GM12865 (cell line): Measurements from ENCODE around the gene SLCO1B3.
"Not testable (repeated sequence)": the region's sequence is repeated elsewhere in the genome, so short reads cannot be mapped to it uniquely, and the experiment has no call there.

ENCODE experiments used
- DNase-seq: peaks from one replicate; pipeline ENCODE4 v3.0.0; 2010; ENCODE audit warnings: low read depth
- H3K4me3 ChIP-seq: 2 replicates; pipeline ENCODE4 v1.5.1; 2011; ENCODE audit warnings: mild to moderate bottlenecking, low read depth, low read length, control low read depth
- TF ChIP-seq, protein P1 (sequence below): IDR thresholded peaks from 2 replicates; pipeline ENCODE4 v1.5.1; 2011; ENCODE audit warnings: low read length, control low read depth, low read depth, inconsistent platforms; ENCODE audit not compliant: insufficient read depth; ENCODE audit errors: missing control alignments

Gene SLCO1B3, protein sequence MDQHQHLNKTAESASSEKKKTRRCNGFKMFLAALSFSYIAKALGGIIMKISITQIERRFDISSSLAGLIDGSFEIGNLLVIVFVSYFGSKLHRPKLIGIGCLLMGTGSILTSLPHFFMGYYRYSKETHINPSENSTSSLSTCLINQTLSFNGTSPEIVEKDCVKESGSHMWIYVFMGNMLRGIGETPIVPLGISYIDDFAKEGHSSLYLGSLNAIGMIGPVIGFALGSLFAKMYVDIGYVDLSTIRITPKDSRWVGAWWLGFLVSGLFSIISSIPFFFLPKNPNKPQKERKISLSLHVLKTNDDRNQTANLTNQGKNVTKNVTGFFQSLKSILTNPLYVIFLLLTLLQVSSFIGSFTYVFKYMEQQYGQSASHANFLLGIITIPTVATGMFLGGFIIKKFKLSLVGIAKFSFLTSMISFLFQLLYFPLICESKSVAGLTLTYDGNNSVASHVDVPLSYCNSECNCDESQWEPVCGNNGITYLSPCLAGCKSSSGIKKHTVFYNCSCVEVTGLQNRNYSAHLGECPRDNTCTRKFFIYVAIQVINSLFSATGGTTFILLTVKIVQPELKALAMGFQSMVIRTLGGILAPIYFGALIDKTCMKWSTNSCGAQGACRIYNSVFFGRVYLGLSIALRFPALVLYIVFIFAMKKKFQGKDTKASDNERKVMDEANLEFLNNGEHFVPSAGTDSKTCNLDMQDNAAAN

DNA sequence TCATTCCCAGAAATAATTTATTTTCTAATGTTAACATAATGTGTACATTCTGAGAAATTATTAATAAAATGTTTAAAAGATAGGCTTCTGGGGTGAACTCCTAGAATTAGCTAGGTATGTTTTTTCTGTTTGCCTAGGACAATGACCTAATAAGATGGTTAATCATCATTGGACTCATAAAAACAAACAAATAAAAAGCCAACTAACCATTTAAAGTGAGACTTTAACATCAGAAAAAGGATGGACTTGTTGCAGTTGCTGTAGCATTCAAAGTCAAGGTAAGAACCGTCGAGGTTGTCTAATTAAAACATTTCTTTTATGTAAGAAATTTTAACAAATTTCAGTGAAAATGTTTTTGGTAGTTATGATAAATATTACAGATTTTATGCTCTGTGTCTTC, at the start of gene SLCO1B3:
SLCO1B3 (plus strand) TSS at position 219 of the 400 bp plus-strand sequence. CDS start 5,034 bp downstream, outside the sequence.
- H3K4me3 ChIP-seq = no peak within 1 kb of the TSS
- TF ChIP-seq, protein P1, sequence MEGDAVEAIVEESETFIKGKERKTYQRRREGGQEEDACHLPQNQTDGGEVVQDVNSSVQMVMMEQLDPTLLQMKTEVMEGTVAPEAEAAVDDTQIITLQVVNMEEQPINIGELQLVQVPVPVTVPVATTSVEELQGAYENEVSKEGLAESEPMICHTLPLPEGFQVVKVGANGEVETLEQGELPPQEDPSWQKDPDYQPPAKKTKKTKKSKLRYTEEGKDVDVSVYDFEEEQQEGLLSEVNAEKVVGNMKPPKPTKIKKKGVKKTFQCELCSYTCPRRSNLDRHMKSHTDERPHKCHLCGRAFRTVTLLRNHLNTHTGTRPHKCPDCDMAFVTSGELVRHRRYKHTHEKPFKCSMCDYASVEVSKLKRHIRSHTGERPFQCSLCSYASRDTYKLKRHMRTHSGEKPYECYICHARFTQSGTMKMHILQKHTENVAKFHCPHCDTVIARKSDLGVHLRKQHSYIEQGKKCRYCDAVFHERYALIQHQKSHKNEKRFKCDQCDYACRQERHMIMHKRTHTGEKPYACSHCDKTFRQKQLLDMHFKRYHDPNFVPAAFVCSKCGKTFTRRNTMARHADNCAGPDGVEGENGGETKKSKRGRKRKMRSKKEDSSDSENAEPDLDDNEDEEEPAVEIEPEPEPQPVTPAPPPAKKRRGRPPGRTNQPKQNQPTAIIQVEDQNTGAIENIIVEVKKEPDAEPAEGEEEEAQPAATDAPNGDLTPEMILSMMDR = no peak
- DNase-seq = no peak

DNA sequence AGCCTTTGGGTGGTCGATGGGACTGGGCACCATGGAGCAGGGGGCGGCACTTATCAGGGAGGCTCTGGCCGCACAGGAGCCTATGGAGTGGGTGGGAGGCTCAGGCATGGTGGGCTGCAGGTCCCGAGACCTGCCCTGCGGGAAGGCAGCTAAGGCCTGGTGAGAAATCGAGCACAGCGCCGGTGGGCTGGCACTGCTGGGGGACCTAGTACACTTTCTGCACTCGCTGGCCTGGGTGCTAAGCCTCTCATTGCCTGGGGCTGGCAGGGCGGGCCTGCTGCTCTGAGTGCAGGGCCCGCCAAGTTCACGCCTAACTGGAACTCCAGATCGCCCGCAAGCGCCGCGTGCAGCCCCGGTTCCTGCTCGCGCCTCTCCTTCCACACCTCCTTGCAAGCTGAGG, 33.1 kb upstream of the SLCO1B3 start:
- DNase-seq = no peak
- H3K4me3 ChIP-seq = no peak overlapping the region
- TF ChIP-seq, protein P1 = no peak

DNA sequence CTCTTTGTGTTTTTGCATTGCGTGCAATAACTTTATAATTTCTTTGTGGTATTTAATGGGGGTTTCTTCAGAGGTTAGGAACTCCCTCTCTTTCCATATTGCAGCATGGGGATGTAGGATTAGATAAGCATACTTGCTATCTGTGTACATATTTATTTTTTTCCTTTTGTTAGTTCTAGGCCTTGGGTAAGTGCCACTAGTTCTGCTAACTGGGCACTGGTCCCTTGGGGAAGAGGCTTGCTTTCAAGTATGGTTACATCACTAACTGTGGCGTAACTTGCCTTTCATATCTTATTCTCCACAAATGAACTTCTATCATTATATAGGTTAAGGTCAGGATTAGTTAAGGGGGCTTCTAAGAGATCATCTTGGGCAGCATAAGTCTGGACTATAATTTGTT, 31.5 kb upstream of the SLCO1B3 start:
- TF ChIP-seq, protein P1 = no peak
- H3K4me3 ChIP-seq = no peak overlapping the region
- no peak for DNase-seq

DNA sequence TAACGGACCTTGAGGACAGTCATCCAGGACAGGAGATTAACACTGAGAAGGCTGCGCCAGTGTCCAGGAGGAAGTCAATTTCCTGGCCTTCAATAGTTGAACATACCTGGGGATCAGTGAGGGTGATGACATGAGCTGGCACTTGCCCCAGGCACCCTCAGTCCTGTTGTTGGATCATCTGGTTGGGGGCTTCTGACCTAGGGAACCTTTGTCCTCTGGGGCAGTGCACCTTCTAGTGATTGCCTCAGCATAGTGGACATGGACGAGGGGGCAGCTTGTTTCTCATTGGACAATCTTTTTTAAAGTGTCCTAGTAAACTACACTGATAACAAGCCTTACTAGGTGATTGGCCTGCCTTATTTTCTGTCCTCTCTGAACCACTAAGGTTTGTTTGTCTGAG, 30.5 kb upstream of the SLCO1B3 start:
- not testable (repeated sequence) for H3K4me3 ChIP-seq, DNase-seq

DNA sequence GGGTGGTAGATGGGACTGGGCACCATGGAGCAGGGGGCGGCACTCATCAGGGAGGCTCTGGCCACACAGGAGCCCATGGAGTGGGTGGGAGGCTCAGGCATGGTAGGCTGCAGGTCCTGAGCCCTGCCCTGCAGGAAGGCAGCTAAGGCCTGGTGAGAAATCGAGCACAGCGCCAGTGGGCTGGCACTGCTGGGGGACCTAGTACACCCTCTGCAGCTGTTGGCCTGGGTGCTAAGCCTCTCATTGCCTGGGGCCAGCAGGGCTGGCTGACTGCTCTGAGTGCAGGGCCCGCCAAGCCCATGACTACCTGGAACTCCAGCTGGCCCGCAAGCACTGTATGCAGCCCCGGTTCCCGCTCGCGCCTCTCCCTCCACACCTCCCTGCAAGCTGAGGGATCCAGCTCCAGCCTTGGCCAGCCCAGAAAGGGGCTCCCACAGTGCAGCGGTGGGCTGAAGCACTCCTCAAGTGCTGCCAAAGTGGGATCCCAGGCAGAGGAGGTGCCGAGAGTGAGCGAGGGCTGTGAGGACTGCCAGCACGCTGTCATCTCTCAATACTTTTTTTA, 26.6 kb upstream of the SLCO1B3 start:
- not testable (repeated sequence) for DNase-seq, H3K4me3 ChIP-seq

DNA sequence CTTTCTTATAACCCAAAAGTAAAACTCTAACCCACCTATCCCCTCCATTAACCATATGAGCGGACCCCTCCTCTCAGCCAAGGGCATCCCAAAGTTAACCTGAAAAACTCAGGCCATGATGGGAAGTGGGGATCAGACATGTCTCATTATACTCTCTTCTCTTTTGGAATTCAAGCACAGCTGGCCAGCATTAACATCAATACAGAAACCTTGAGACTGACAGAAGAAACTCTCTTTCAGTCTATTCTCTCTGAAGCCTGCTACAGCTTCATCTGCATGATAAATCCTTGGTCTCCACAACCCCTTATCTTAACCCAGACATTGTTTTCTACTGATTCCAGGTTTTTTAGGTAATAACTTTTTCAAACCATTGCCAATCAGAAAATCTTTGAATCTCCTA, 17.5 kb upstream of the SLCO1B3 start:
- DNase-seq = no peak
- TF ChIP-seq, protein P1 = no peak
- no peak overlapping the region for H3K4me3 ChIP-seq

DNA sequence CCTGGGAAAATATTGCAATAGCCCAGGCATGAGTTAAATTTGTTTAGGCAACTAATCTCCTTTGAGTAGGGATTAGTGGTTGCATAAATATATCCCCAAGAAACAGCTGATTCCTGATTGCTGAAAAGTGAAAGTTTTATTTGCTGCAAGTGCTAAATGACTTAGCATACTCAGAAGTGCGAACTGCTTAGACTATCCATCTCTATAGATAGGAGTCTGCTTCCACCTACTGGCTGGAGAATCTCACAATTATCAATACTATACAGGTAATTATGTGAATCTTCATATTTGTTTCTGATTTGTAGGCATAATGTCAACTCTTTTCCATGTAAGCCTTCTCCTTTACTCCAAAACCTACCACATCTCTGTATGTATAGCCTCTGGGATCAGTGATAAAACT, 12.0 kb upstream of the SLCO1B3 start:
- peak; percentile 4 for DNase-seq
- TF ChIP-seq, protein P1 = no peak
- H3K4me3 ChIP-seq = no peak overlapping the region
